HL-60 (cell line): ENCODE data around the gene TTC4.

Experiments
- DNase-seq, 2 experiments: peaks; one replicate each; pipeline ENCODE4 v3.0.0-alpha.2; 2010 to 2020; ENCODE audit warnings: low read depth in 1 of 2, low spot score in 1 of 2
- H3K27ac ChIP-seq: fragments of 250-450 bp; sonication (Bioruptor Pico); replicated peaks from 2 replicates; pipeline ENCODE4 v1.5.1; 2020; ENCODE audit warnings: mild to moderate bottlenecking, moderate library complexity
- H3K27me3 ChIP-seq: fragments of 250-450 bp; sonication (Bioruptor Pico); 2 replicates; pipeline ENCODE4 v1.5.1; 2021; ENCODE audit warnings: mild to moderate bottlenecking, moderate library complexity; ENCODE audit not compliant: insufficient read depth, poor library complexity, severe bottlenecking
- H3K4me3 ChIP-seq: replicated peaks from 2 replicates; pipeline ENCODE4 v1.5.1; 2011; ENCODE audit warnings: mild to moderate bottlenecking, control low read depth, low read length; ENCODE audit not compliant: insufficient read depth
- CTCF ChIP-seq: IDR thresholded peaks from one replicate; pipeline ENCODE4 v1.5.1; 2011; ENCODE audit warnings: low read length, control low read depth, inconsistent platforms; ENCODE audit not compliant: insufficient read depth
- GABPA ChIP-seq: IDR thresholded peaks from 2 replicates; pipeline ENCODE4 v1.6.1; 2012; ENCODE audit warnings: low read depth
- POLR2AphosphoS5 ChIP-seq: IDR thresholded peaks from 2 replicates; pipeline ENCODE4 v1.6.1; 2012; ENCODE audit warnings: low read depth
- REST ChIP-seq: IDR thresholded peaks from 2 replicates; pipeline ENCODE4 v1.6.1; 2012; ENCODE audit warnings: low read depth; ENCODE audit not compliant: insufficient replicate concordance
- SPI1 ChIP-seq: IDR thresholded peaks from 2 replicates; pipeline ENCODE4 v1.6.1; 2012; ENCODE audit warnings: low read depth, mild to moderate bottlenecking, borderline replicate concordance

TTC4 gene

GRCh38 chr1:54696262-54696661, 19.4 kb upstream of the TTC4 start:
- DNase-seq, result no peak
- Histone ChIP-seq H3K27me3 (no peaks in the 10 kb centered on the region), H3K4me3 (no peak overlapping the region), H3K27ac (no peak overlapping the region)
- TF ChIP-seq GABPA (no peak), CTCF (no peak), SPI1 (no peak)

- Histone ChIP-seq H3K27ac (no peak overlapping the region), H3K27me3 (no peaks in the 10 kb centered on the region), H3K4me3 (no peak overlapping the region)
- no peak for DNase-seq
- no peak for TF ChIP-seq POLR2AphosphoS5
- TF ChIP-seq CTCF, result no peak
- TF ChIP-seq SPI1, result no peak
- TF ChIP-seq GABPA, result no peak
- no peak for TF ChIP-seq REST
These were observed 17.8 kb upstream of the TTC4 start for GRCh38 chr1:54697896-54698295.

GRCh38 chr1:54698346-54698745, 17.3 kb upstream of the TTC4 start:
- no peak overlapping the region for H3K27ac ChIP-seq
- H3K27me3 ChIP-seq, result no peaks in the 10 kb centered on the region
- TF ChIP-seq SPI1, result no peak
- TF ChIP-seq REST, result no peak
- no peak for TF ChIP-seq GABPA
- no peak for TF ChIP-seq CTCF
- TF ChIP-seq POLR2AphosphoS5, result no peak
- DNase-seq, result no peak
- no peak overlapping the region for H3K4me3 ChIP-seq

- TF ChIP-seq SPI1, result no peak
- no peak for TF ChIP-seq POLR2AphosphoS5
- TF ChIP-seq CTCF, result no peak
- TF ChIP-seq REST, result no peak
- no peak for TF ChIP-seq GABPA
These were observed 15.6 kb upstream of the TTC4 start for GRCh38 chr1:54699936-54700525.

More at GRCh38 chr1:54699936-54700525, 15.6 kb upstream of the TTC4 start:
- no peak for DNase-seq
- Histone ChIP-seq H3K27ac (no peak overlapping the region), H3K4me3 (no peak overlapping the region), H3K27me3 (no peaks in the 10 kb centered on the region)
